Activated naive CD8-positive, alpha-beta T cell treated with anti-CD3 and anti-CD28 coated beads for 36 hours (primary cell): ENCODE data around the gene ACBD3. TPM values are rescaled to one million over a fixed set of nuclear protein-coding genes. Genes with fewer than 3 reads are reported as not detected.

Source experiments
- DNase-seq: peaks from one replicate; pipeline ENCODE4 v3.0.0; 2021
- H3K27ac Mint-ChIP-seq: one replicate; pipeline ENCODE4 v1.8.0; 2022; ENCODE audit warnings: mild to moderate bottlenecking, moderate library complexity, mixed read lengths
- H3K27me3 Mint-ChIP-seq: one replicate; pipeline ENCODE4 v1.8.0; 2022; ENCODE audit warnings: mild to moderate bottlenecking, mixed read lengths
- H3K36me3 Mint-ChIP-seq: one replicate; pipeline ENCODE4 v1.8.0; 2021; ENCODE audit warnings: mild to moderate bottlenecking, mixed read lengths
- H3K4me1 Mint-ChIP-seq: one replicate; pipeline ENCODE4 v1.8.0; 2021; ENCODE audit warnings: mixed read lengths
- H3K4me3 Mint-ChIP-seq: one replicate; pipeline ENCODE4 v1.8.0; 2022; ENCODE audit warnings: mild to moderate bottlenecking, moderate library complexity, mixed read lengths
- H3K9me3 Mint-ChIP-seq: one replicate; pipeline ENCODE4 v1.8.0; 2022; ENCODE audit warnings: mixed read lengths
- total RNA-seq, 2 experiments: library from RNA; stranded (reverse); gene quantifications; one replicate each; pipeline ENCODE4 v1.2.3, GENCODE V29; 2021

The ACBD3 gene
- total RNA-seq, 2 experiments from 2014 or later = 19.2 to 19.7 TPM

DNA sequence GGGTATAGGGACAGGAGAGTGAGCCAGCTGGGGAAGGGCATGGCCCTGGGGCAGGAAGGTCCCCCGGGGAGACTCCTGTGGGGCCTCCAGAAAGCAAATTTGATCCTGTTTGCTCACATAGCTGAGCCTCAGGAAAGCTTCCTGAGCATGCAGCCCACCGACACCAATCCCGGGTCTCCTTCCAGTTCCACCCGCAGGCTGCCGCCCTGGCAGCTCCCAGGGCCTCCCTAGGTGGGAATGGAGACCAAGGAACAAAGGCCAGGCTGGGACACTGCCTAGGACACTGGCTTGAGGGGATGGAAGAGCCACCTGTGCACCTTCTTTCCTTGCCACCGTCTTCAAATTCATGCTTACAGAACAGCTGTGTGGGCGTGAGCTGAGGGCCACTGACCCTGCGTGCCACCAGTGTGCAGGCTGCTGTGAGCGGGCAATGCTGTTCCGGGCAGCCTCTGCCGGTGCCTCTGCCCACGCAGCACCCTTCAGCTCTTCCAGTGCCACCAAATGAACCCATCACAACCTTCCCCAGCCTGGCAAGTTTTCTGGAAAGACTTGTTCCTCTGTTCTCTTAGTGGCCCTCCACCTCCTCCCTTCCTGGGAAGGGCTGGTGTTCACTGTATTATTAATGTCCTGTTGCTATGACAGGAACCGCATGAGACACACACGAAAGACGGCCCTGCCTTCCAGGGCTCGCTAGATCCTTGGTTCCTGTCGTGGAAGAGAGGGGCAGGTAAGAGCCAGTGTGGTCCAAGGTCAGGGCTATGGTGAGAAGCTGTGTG is 53.6 kb downstream of the ACBD3 start:
- H3K4me3 Mint-ChIP-seq = no peak overlapping the region
- H3K27ac Mint-ChIP-seq = no peak overlapping the region
- H3K27me3 Mint-ChIP-seq = no peaks in the 10 kb centered on the region
- peaks cover 4% of the 10 kb centered on the region for H3K4me1 Mint-ChIP-seq
- H3K9me3 Mint-ChIP-seq = no peaks in the 10 kb centered on the region
- no peak for DNase-seq
- no peaks in the 10 kb centered on the region for H3K36me3 Mint-ChIP-seq

DNA sequence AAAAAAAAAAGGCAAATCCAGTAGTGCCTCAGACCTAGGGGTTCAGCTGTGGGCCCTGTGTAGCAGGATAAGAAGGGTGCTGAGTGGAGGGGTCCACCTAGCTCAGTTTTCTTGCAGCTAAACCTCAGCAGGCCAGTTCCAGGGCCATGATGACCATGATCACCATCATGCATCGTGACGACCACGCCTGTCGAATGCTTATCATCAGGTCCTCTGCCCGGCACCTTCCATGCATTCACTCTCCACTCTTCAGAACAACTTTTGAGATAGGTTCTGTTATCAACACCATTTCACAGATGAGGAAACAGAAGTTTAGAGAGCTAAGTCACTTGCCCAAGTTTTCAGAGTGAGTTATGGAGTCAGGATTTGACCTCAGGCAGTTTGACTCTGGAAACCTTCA is 54.9 kb downstream of the ACBD3 start:
- H3K9me3 Mint-ChIP-seq = no peaks in the 10 kb centered on the region
- no peaks in the 10 kb centered on the region for H3K36me3 Mint-ChIP-seq
- peaks cover 7% of the 10 kb centered on the region for H3K4me1 Mint-ChIP-seq
- no peak overlapping the region for H3K27ac Mint-ChIP-seq
- no peaks in the 10 kb centered on the region for H3K27me3 Mint-ChIP-seq
- no peak for DNase-seq
- H3K4me3 Mint-ChIP-seq = no peak overlapping the region

DNA sequence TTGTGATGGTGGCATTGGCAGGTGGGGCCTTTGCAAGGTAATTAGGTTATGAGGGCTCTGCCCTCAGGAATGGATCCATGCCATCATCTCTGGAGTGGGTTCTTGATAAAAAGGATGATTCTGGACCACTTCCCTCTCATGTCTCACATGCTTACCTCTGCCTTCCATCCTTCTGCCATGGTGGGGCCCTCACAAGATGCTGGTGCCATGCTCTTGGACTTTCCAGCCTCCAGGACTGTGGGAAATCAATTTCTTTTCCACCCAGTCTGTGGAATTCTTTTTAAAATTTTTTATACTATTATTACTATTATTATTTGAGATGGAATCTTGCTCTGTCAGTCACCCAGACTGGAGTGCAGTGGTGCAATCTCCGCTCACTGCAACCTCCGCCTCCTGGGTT is 57.3 kb downstream of the ACBD3 start:
- H3K36me3 Mint-ChIP-seq = no peaks in the 10 kb centered on the region
- peaks cover 5% of the 10 kb centered on the region for H3K27me3 Mint-ChIP-seq
- H3K4me1 Mint-ChIP-seq = peaks cover 16% of the 10 kb centered on the region
- H3K9me3 Mint-ChIP-seq = no peaks in the 10 kb centered on the region
- DNase-seq = no peak
- H3K4me3 Mint-ChIP-seq = no peak overlapping the region
- no peak overlapping the region for H3K27ac Mint-ChIP-seq

- no peaks in the 10 kb centered on the region for H3K36me3 Mint-ChIP-seq
- H3K27me3 Mint-ChIP-seq = peaks cover 5% of the 10 kb centered on the region
- no peak overlapping the region for H3K4me3 Mint-ChIP-seq
- peaks cover 19% of the 10 kb centered on the region for H3K4me1 Mint-ChIP-seq
- DNase-seq = no peak
- H3K27ac Mint-ChIP-seq = no peak overlapping the region
- no peaks in the 10 kb centered on the region for H3K9me3 Mint-ChIP-seq
Observed at GRCh38 chr1:226128487-226129075, 58.0 kb downstream of the ACBD3 start.

- H3K27ac Mint-ChIP-seq = peak overlapping the region; percentile 25
- H3K9me3 Mint-ChIP-seq = no peaks in the 10 kb centered on the region
- DNase-seq = no peak
- H3K4me3 Mint-ChIP-seq = no peak overlapping the region
- peaks cover 22% of the 10 kb centered on the region for H3K4me1 Mint-ChIP-seq
- H3K27me3 Mint-ChIP-seq = peaks cover 5% of the 10 kb centered on the region
- no peaks in the 10 kb centered on the region for H3K36me3 Mint-ChIP-seq
Observed at GRCh38 chr1:226126824-226127569, 59.5 kb downstream of the ACBD3 start.

DNA sequence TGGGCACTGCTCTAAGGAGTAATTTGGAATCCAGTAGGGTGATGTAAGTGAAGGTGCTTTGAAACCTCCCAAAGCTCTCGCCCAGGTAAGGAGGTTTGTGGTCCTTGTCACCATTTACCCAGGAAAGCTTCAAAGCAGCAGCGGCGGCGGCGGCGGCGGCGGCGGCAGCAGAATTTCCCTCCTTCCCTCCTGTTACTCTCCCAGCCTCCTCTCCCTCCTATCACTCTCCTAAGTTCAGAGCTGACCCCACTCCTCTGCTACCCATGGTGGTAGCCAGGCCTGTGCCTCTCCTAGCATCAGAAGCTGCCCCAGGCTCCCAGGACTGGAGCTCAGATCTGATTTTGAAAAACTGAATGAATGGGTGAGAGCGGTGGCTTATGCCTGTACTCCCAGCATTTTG is 60.7 kb downstream of the ACBD3 start:
- no peak overlapping the region for H3K27ac Mint-ChIP-seq
- H3K4me1 Mint-ChIP-seq = peaks cover 25% of the 10 kb centered on the region
- peaks cover 5% of the 10 kb centered on the region for H3K27me3 Mint-ChIP-seq
- H3K4me3 Mint-ChIP-seq = no peak overlapping the region
- no peaks in the 10 kb centered on the region for H3K9me3 Mint-ChIP-seq
- no peaks in the 10 kb centered on the region for H3K36me3 Mint-ChIP-seq
- no peak for DNase-seq

GRCh38 chr1:226125097-226125630 is 61.4 kb downstream of the ACBD3 start:
- Mint-ChIP-seq H3K27me3 (peaks cover 5% of the 10 kb centered on the region), H3K4me3 (no peak overlapping the region), H3K27ac (no peak overlapping the region), H3K9me3 (no peaks in the 10 kb centered on the region), H3K4me1 (peaks cover 22% of the 10 kb centered on the region), H3K36me3 (no peaks in the 10 kb centered on the region)
- DNase-seq = peak; percentile 85

- H3K36me3 Mint-ChIP-seq = no peaks in the 10 kb centered on the region
- peaks cover 22% of the 10 kb centered on the region for H3K4me1 Mint-ChIP-seq
- no peaks in the 10 kb centered on the region for H3K9me3 Mint-ChIP-seq
- peaks cover 5% of the 10 kb centered on the region for H3K27me3 Mint-ChIP-seq
- no peak for DNase-seq
- H3K4me3 Mint-ChIP-seq = peak overlapping the region; percentile 44
- peak overlapping the region; percentile 25 for H3K27ac Mint-ChIP-seq
Observed at GRCh38 chr1:226123591-226124471, 62.7 kb downstream of the ACBD3 start.

GRCh38 chr1:226123212-226123560 is 63.4 kb downstream of the ACBD3 start:
- Mint-ChIP-seq H3K9me3 (no peaks in the 10 kb centered on the region), H3K4me1 (peaks cover 22% of the 10 kb centered on the region), H3K27ac (peak overlapping the region; percentile 91), H3K36me3 (no peaks in the 10 kb centered on the region), H3K4me3 (peak overlapping the region; percentile 75), H3K27me3 (peaks cover 5% of the 10 kb centered on the region)
- no peak for DNase-seq

GRCh38 chr1:226121587-226122400 is 64.7 kb downstream of the ACBD3 start:
- Mint-ChIP-seq H3K27ac (peak overlapping the region; percentile 91), H3K9me3 (no peaks in the 10 kb centered on the region), H3K36me3 (no peaks in the 10 kb centered on the region), H3K4me1 (peaks cover 19% of the 10 kb centered on the region), H3K4me3 (peak overlapping the region; percentile 75), H3K27me3 (peaks cover 5% of the 10 kb centered on the region)
- DNase-seq = peak; percentile 84

DNA sequence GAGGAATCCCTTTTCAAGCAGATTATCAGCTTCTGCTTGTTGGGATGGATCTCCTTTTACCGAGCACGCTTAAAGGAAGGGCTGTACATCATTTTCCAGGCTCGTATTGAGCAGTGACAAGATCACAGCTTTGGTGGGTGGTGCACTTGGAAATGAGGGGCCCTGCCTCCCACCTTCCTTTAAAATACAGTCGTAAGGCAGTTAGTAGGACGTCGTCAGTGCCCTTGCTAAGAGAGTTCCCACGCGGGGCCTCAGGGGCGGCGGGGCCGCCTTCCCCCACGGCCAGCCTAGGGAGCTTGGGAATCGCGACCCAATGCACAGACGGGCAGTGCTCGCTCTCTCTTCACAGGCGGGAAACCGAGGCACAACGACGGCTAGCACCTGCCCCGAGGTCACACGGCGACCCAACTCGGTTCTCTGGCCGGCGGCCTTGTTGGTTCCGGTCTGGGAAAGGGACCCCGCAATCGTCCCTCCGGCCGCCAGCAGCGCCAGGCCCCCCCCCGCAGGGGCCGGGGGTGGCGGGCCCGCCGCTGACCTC is 65.4 kb downstream of the ACBD3 start:
- H3K27ac Mint-ChIP-seq = peak overlapping the region; percentile 72
- H3K36me3 Mint-ChIP-seq = no peaks in the 10 kb centered on the region
- H3K9me3 Mint-ChIP-seq = no peaks in the 10 kb centered on the region
- H3K4me1 Mint-ChIP-seq = peaks cover 19% of the 10 kb centered on the region
- no peak for DNase-seq
- peak overlapping the region; percentile 73 for H3K4me3 Mint-ChIP-seq
- H3K27me3 Mint-ChIP-seq = peaks cover 5% of the 10 kb centered on the region

- H3K27me3 Mint-ChIP-seq = peaks cover 4% of the 10 kb centered on the region
- H3K36me3 Mint-ChIP-seq = no peaks in the 10 kb centered on the region
- peak overlapping the region; percentile 73 for H3K4me3 Mint-ChIP-seq
- peaks cover 18% of the 10 kb centered on the region for H3K4me1 Mint-ChIP-seq
- no peak for DNase-seq
- H3K27ac Mint-ChIP-seq = peak overlapping the region; percentile 72
- H3K9me3 Mint-ChIP-seq = no peaks in the 10 kb centered on the region
Observed at GRCh38 chr1:226120398-226120797, 66.1 kb downstream of the ACBD3 start.

DNA sequence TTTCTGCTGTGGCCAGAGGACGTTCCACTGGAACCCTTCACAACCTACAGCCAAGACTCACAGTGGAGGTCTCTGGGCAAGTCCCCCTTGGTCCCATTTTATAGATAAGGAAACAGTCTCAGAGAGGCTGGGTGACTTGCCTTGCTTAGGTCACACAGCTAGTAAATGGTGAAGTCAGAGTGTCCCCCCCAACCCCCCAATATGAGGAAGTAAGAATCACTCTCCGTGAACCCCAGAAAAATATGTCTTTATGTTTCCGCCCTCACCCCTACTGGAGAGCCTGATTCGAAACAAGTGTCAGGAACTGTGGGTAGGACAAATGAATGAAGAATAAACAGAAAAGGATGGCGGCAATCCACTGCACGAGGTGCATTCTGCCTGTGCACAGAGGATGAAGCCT is 67.4 kb downstream of the ACBD3 start:
- no peak for DNase-seq
- Mint-ChIP-seq H3K9me3 (no peaks in the 10 kb centered on the region), H3K4me3 (no peak overlapping the region), H3K36me3 (no peaks in the 10 kb centered on the region), H3K27ac (no peak overlapping the region), H3K27me3 (no peaks in the 10 kb centered on the region), H3K4me1 (peaks cover 10% of the 10 kb centered on the region)

DNA sequence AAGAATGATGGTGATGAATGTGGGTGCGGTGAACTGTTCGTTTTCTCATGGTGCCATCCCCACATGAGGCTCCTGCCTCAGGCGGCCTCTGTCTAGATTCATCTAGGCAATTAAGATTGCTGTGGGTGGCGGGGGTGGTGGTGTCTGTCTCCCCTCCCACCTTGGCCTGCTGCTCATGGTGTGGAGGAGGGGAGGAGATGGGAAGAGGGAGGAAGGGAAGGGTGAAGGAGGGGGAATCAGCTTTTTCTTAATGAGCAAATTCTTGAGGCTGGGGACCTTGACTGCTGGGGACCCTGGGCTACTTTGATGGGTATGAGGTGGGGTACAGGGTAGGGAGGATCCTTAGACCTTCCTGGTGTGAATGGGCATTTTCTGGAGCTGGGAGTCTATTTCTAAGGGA is 68.2 kb downstream of the ACBD3 start:
- Mint-ChIP-seq H3K9me3 (no peaks in the 10 kb centered on the region), H3K36me3 (no peaks in the 10 kb centered on the region), H3K4me3 (no peak overlapping the region), H3K27ac (no peak overlapping the region), H3K4me1 (peaks cover 7% of the 10 kb centered on the region), H3K27me3 (no peaks in the 10 kb centered on the region)
- no peak for DNase-seq
